EL (cell line): Measurements from ENCODE around the gene CSGALNACT2.

Experiments used
- DNase-seq: peaks from one replicate; pipeline ENCODE4 v3.0.0-alpha.2; 2016

The CSGALNACT2 gene

GRCh38 chr10:43204042-43204942, 66.0 kb downstream of the CSGALNACT2 start:
- no peak for DNase-seq

GRCh38 chr10:43204943-43205671, 66.9 kb downstream of the CSGALNACT2 start:
- peak; percentile 55 for DNase-seq

- DNase-seq: no peak
Observed at GRCh38 chr10:43205681-43206390, 67.6 kb downstream of the CSGALNACT2 start.

DNA sequence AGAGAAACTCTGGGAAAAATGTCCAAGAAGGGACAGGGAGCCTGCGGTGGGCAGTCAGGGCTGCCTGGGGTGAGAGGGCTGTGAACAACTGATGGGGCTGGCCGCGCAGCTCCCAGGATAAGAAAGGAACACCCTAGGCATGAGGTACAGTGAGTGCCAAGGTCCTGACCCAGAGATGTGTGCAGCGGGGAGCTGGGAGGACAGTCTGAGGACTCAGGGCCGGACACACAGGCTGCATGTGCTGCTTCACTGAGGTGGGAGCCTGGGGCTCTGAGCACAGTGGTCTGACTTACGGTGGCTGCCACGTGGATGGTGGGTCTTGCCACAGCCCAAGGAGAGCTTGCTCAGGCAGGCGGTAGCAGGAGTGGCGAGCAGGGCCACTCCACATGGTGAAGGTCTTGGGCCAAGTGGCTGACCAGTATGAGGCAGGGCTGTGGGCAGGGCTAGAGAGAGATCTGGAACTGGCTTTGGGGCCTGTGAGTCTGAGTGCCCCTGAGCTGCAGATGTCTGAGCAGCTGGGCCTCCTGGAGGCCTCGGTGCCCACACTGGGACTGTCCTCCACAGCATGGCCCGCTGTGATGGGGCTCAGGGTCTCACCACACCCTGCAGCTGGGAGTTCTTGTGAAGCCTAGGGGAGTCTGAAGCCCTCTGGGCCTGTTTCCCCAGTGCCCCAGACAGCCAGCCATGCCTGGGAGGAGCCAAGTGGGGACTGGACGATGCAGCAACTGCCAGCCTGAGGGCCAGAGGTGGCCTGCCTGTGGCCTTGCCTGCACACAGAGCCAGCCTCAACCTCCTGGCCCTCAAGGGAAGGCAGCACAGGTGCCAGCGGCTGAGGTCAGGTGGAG, 68.4 kb downstream of the CSGALNACT2 start:
- no peak for DNase-seq

DNA sequence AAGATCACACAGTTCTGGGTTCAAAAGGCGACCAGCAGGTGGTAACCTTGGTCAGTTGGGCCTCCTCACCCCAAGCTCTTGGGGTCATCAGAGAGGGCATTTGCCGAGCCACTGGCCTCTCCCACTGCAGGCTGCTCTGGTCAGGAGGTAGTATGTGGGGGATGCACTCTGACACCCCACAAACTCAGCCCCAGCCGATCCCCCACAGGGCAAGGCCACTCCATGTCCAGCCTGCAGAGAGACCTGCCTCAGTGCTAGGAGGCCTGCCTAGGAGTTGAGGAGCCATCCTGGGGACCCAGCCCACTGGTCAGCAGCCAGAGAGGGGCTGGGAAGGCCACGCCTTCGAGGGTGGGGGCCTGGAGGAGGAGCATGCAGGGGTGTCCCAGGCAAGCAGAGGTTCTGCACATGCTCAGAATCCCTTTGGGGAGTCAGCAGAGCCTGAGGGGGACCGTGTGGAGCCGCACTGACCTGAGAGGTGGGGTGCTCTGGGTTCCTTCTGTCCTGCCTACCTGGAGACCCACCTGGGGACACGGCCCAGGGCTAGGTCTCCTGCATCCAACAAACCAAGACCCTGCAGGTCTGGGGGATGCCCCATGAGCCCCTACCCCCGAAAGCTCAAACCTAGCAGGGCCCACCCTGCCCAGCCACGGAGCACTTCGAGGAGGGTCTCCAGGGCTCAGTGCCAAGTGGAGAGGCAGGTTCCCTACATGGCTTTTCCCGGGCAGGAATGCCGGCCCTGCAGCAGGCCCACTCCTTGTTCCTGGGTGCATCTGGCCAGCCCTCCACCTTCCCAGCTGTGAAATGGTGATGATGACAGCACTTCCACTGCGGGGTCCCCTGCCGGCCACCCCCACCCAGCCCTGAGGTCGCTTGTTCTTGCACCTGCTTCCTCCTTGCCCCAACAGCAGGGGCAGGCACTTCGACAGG, 70.2 kb downstream of the CSGALNACT2 start:
- no peak for DNase-seq

GRCh38 chr10:43209074-43209455, 70.8 kb downstream of the CSGALNACT2 start:
- DNase-seq: no peak

DNA sequence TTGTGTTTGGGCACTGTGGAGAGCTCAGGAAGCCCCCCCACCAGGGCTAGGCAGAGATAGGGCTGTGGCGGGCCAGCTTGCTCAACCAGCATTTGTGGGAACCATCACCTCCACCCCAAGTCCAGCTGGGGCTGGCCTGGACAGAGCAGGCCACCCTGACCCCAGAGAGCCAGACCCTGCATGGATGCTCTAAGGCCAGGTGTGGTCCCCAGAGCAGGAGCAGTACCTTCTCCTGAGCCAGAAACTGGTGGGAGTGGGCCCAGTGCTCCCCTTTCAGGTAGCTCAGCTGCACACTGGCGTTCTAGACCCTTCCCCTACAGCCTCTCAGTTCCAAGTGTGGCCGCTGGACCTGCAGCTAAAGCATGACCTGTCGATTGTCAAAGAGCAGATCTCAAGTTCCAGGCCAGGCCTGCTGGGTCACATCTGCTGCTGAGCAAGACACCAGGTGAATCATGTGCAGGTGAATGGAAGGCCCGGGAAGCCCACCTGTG, 71.5 kb downstream of the CSGALNACT2 start:
- no peak for DNase-seq

DNA sequence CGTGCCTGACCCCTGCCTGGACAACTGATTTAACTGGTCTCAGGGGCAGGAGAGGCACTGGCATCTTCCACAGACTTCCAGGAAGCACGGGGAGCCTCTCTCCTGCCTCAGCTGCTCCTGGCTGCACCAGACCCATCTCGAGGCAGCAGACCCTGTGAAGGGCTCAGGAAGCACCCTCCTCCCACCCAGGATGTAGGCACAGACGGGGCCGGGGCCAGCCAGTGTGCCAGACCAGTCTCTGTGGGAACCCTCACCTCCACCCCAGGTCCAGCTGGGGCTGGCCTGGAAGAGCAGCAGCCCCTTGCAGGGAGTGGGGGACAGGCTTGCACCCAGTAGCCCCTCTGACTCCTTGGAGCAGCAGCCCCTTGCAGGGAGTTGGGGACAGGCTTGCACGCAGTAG, 72.3 kb downstream of the CSGALNACT2 start:
- DNase-seq: no peak

DNA sequence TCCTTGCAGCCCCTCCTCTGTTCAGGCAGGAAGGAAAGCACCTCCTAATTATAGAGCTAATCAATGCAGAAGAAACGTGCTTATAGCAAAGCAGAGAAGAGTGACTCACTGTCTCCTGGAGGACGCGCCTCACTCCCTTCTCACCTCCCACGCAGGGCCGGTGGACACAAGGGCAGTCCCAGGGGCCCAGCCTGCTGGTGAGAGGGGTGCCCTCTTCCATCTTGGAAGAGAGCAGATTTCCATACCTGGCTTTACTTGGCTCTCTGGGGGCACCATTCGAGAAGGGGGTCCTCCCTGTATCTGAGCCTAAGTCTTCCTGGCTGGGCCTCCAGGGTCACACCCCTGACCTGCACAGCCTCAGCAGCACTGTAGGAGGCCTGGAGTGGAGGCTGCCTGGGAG, 72.8 kb downstream of the CSGALNACT2 start:
- peak; percentile 29 for DNase-seq

- no peak for DNase-seq
Observed at GRCh38 chr10:43211431-43212042, 73.3 kb downstream of the CSGALNACT2 start.

GRCh38 chr10:43212043-43212721, 73.9 kb downstream of the CSGALNACT2 start:
- no peak for DNase-seq

DNA sequence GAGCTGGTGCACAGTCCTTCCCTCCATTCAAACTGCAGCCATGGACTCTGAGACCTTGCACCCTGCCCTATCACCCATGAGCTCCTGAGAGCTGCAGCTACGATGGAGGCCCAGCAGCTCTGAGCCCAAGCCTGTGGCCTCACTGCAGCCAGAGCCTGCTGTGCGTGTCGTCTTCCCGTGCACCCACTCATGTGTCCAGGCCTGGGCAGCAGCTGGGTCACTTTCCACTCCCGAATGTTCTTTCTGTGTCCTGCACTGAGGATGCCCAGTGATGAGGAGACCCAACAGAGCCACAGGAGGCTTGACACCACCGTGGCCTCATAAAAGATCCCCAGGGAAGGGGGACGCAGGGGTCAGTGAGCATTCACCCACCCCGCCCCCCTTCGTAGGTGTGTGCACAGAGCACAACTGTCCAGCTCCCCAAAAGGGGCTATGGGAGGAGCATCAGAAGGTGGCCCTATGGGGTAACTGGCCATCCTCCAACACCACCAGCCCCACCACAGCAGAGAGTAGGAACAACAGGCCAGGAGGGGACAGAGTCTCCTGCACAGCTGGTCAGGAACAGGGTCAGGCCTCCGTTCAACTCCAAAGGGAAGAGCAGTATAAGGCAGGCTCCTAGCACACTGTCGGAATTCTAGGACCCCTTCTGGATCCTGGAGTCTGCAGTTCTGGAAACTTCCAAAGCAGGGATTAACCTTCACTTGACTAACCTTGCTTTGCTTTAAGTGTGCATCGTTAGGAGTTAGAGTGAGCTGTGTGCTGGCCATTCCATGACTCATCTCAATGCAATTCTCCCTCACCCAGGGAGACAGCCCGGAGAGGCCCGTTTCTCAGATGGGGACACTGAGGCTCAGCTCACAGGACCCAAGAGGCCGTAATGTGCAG, 76.1 kb downstream of the CSGALNACT2 start:
- peak; percentile 41 for DNase-seq

DNA sequence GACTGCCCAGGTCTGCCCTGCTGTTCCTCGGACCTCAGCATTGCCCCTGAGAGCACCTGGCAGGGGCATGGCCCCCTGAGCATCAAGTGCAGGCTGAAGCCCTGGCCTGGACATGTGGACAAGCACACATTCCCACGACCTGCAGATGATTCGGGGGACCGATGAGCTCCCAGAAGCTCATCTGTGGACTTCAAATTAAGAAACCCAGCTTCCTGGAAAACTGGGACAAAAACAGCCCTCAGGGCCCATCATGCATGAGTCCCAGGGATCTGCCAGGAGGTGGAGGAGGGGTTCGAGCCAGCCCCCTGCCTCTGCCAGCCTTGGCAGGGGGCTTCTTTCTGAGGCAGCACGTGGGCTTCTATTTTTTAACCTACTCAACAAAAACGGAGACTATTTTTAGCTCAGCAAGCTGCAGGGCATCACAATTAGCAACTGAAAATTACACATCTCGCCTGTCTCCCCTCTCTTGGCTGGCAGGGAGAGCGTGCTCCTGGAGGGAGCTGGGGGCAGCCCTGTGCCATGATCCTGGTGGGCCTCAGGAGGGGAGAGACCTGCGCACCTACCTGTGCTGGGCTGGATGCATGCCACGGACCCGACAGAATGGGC, 76.8 kb downstream of the CSGALNACT2 start:
- no peak for DNase-seq

GRCh38 chr10:43215758-43216455, 77.7 kb downstream of the CSGALNACT2 start:
- no peak for DNase-seq

DNA sequence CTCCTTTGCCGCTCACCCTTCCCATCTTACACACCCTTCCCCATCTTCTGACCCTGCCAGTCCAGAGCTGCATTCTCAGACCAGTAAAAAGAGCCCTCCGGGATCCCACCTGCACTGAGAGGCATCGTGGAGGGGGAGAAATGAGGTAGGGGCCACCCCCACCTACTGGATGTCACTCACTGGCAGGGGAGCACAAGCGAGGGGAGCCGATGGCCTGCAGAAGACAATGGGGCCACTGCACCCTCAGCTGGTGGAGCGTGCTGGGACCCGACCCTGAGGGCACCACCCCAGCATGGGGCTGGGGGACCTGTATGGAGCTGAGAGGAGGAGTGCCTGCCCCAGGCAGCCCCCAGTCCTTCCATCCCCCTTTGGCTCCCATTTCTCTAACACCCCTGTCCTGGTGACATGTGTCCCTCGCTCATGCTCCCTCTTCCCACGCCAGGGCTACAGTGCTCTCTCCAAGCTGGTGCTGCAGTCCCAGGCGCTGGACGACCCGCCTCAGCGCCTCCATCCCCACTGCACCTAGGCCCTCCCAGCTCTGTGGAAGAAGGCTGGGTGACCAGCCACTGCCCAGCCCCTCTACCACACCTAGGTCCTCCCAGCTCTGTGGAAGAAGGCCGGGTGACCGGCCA, 78.8 kb downstream of the CSGALNACT2 start:
- DNase-seq: no peak

- no peak for DNase-seq
Observed at GRCh38 chr10:43217563-43218205, 79.4 kb downstream of the CSGALNACT2 start.
